Smooth muscle cell (in vitro differentiated cells): ENCODE measurements around the gene MTAP. TPM values are rescaled to one million over a fixed set of nuclear protein-coding genes. Genes with fewer than 3 reads are reported as not detected.

ENCODE experiments used
- DNase-seq: peaks from one replicate; lab custom pipeline; 2025; ENCODE audit not compliant: unreplicated experiment; lab: John Stamatoyannopoulos, UW
- H2AFZ ChIP-seq: fragments of 200-600 bp; sonication (generic); 2 replicates; pipeline ENCODE4 v1.6.0; 2016; ENCODE audit warnings: antibody characterized with exemption, low read depth, mild to moderate bottlenecking
- H3F3A ChIP-seq: fragments of 200-600 bp; sonication (generic); 2 replicates; pipeline ENCODE4 v1.6.0; 2017; ENCODE audit warnings: antibody characterized with exemption, low read depth
- H3K27ac ChIP-seq: fragments of 200-600 bp; sonication (generic); 2 replicates; pipeline ENCODE4 v1.5.1; 2016; ENCODE audit warnings: low read depth, mild to moderate bottlenecking
- H3K27me3 ChIP-seq: fragments of 200-600 bp; sonication (generic); 2 replicates; pipeline ENCODE4 v1.6.1; 2016; ENCODE audit warnings: low read depth, mild to moderate bottlenecking
- H3K36me3 ChIP-seq: fragments of 200-600 bp; sonication (generic); 2 replicates; pipeline ENCODE4 v1.5.1; 2016; ENCODE audit warnings: low read depth
- H3K4me1 ChIP-seq: fragments of 200-600 bp; sonication (generic); 2 replicates; pipeline ENCODE4 v1.5.1; 2016; ENCODE audit warnings: low read depth
- H3K4me2 ChIP-seq: fragments of 200-600 bp; sonication (generic); 2 replicates; pipeline ENCODE4 v1.6.0; 2016; ENCODE audit warnings: mild to moderate bottlenecking
- H3K4me3 ChIP-seq: fragments of 200-600 bp; sonication (generic); 2 replicates; pipeline ENCODE4 v1.5.1; 2016; ENCODE audit warnings: mild to moderate bottlenecking
- H3K79me2 ChIP-seq: fragments of 200-600 bp; sonication (generic); 2 replicates; pipeline ENCODE4 v1.6.0; 2016; ENCODE audit warnings: low read depth, mild to moderate bottlenecking
- H3K9ac ChIP-seq: fragments of 200-600 bp; sonication (generic); 2 replicates; pipeline ENCODE4 v1.6.0; 2016; ENCODE audit warnings: low read depth
- H3K9me3 ChIP-seq: fragments of 200-600 bp; sonication (generic); replicated peaks from 2 replicates; pipeline ENCODE4 v1.5.1; 2016; ENCODE audit warnings: low read depth
- H4K20me1 ChIP-seq: fragments of 200-600 bp; sonication (generic); 2 replicates; pipeline ENCODE4 v1.6.0; 2016; ENCODE audit warnings: low read depth
- WGBS: methylation state at CpG from one replicate; pipeline ENCODE4 v1.1.7; 2016; ENCODE audit warnings: low lambda C conversion rate; 5-methylcytosine and 5-hydroxymethylcytosine counted together
- polyA plus RNA-seq: library from polyadenylated mRNA; unstranded; fragments of >200 nt; fragmentation: Nextera tagmentation; extraction: Ambion mirVana; gene quantifications from 2 replicates; pipeline ENCODE4 v1.2.1, GENCODE V29; 2016
- total RNA-seq: library from RNA; depleted of rRNA; stranded (reverse); fragments of >200 nt; gene quantifications from 2 replicates; pipeline ENCODE4 v1.2.3, GENCODE V29; 2014
- TF ChIP-seq, protein P1 (sequence below): fragments of 200-600 bp; sonication (generic); IDR thresholded peaks from 2 replicates; pipeline ENCODE4 v1.5.1; 2017; ENCODE audit warnings: borderline replicate concordance, mild to moderate bottlenecking, antibody characterized with exemption; ENCODE audit not compliant: insufficient read depth, poor library complexity, severe bottlenecking

Gene MTAP
- total and polyA plus RNA-seq, 2 experiments from 2014 or later: 19.1 to 39.6 TPM

DNA sequence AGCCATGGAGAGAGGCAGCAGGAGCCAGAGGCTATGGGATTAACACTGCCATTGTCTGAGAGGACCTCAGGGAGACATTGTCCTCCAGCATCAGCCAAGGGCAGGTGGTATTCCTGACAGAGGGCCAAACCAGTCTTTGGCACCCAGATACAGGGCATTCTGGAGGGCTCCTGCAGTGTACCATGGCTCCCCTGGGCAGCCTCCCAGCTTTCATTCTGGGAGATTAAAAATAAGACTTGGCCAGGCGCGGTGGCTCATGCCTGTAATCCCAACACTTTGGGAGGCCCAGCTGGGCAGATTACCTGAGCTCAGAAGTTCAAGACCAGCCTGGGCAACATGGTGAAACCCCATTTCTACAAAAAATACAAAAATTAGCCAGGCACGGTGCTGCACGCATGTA, 4.2 kb downstream of the MTAP start:
- TF ChIP-seq, protein P1, sequence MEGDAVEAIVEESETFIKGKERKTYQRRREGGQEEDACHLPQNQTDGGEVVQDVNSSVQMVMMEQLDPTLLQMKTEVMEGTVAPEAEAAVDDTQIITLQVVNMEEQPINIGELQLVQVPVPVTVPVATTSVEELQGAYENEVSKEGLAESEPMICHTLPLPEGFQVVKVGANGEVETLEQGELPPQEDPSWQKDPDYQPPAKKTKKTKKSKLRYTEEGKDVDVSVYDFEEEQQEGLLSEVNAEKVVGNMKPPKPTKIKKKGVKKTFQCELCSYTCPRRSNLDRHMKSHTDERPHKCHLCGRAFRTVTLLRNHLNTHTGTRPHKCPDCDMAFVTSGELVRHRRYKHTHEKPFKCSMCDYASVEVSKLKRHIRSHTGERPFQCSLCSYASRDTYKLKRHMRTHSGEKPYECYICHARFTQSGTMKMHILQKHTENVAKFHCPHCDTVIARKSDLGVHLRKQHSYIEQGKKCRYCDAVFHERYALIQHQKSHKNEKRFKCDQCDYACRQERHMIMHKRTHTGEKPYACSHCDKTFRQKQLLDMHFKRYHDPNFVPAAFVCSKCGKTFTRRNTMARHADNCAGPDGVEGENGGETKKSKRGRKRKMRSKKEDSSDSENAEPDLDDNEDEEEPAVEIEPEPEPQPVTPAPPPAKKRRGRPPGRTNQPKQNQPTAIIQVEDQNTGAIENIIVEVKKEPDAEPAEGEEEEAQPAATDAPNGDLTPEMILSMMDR: no peak
- no peak overlapping the region for H3K27ac ChIP-seq

DNA sequence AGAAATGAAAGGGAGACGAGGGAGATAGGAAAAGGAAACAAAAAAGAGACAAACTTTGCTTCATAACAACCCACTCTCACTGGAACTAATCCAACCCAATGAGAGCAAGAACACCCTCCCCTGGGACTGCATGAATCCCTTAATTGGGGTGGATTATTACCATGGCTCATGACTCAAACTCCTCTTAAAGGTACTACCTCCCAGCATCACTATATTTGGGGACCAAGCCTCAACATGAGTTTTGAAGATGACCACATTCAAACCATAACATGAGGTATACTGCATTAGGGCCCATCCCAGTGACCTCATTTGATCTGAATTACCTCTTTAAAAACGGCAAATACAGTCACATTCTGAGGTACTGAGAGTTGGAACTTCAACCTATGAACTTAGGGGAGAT, 8.0 kb downstream of the MTAP start:
- peak overlapping the region; percentile 86 for H3K27ac ChIP-seq
- H3K4me1 ChIP-seq: peaks cover 3% of the 10 kb centered on the region
- H3K27me3 ChIP-seq: no peaks in the 10 kb centered on the region
- DNase-seq: no peak
- H3K9me3 ChIP-seq: no peaks in the 10 kb centered on the region
- H3K4me3 ChIP-seq: no peak overlapping the region
- no peaks in the 10 kb centered on the region for H3K36me3 ChIP-seq
- H3K79me2 ChIP-seq: peaks cover 51% of the 10 kb centered on the region
- WGBS: 62% methylated on average over 2 of the region's 2 CpGs
- H4K20me1 ChIP-seq: peaks cover 26% of the 10 kb centered on the region
- no peak overlapping the region for H2AFZ ChIP-seq
- TF ChIP-seq, protein P1: no peak
- no peak overlapping the region for H3K9ac ChIP-seq
- no peak overlapping the region for H3K4me2 ChIP-seq
- H3F3A ChIP-seq: no peaks in the 10 kb centered on the region

More for the DNA sequence above, 4.2 kb downstream of the MTAP start:
- 99% methylated on average over 4 of the region's 4 CpGs for WGBS
- H3K4me3 ChIP-seq: no peak overlapping the region
- no peak overlapping the region for H2AFZ ChIP-seq
- no peaks in the 10 kb centered on the region for H3K27me3 ChIP-seq
- H3K4me2 ChIP-seq: no peak overlapping the region
- H3K4me1 ChIP-seq: peaks cover 16% of the 10 kb centered on the region
- peaks cover 45% of the 10 kb centered on the region for H4K20me1 ChIP-seq
- H3K79me2 ChIP-seq: peaks cover 58% of the 10 kb centered on the region
- no peaks in the 10 kb centered on the region for H3F3A ChIP-seq
- H3K36me3 ChIP-seq: no peaks in the 10 kb centered on the region
- no peak for DNase-seq
- no peaks in the 10 kb centered on the region for H3K9me3 ChIP-seq
- H3K9ac ChIP-seq: no peak overlapping the region

DNA sequence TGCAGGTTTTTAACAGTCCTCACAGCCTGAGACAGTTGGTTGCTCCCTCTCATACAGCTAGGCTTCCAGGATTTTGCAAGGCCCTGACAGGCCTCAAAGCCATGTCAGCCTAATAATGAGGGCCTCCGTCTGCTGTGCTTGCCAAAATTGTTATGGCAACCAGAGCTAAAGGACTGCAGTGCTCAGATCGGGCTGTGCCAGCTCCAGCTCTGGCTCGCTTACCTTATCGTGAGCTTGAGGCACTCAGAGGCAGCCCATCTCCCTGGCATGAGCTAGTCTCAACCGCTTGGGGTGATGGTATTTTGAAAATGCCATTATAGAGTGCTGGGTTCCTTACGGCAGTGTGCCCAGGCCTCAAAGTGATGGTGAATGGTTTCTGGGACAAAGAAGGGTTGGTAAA, 8.4 kb downstream of the MTAP start:
- H2AFZ ChIP-seq: no peak overlapping the region
- H3K27me3 ChIP-seq: no peaks in the 10 kb centered on the region
- H4K20me1 ChIP-seq: peaks cover 21% of the 10 kb centered on the region
- no peaks in the 10 kb centered on the region for H3K9me3 ChIP-seq
- H3K4me1 ChIP-seq: no peaks in the 10 kb centered on the region
- DNase-seq: no peak
- no peak overlapping the region for H3K4me2 ChIP-seq
- no peak overlapping the region for H3K4me3 ChIP-seq
- peaks cover 51% of the 10 kb centered on the region for H3K79me2 ChIP-seq
- TF ChIP-seq, protein P1: no peak
- WGBS: 92% methylated on average over 6 of the region's 6 CpGs
- no peak overlapping the region for H3K9ac ChIP-seq
- no peaks in the 10 kb centered on the region for H3K36me3 ChIP-seq
- no peaks in the 10 kb centered on the region for H3F3A ChIP-seq
- peak overlapping the region; percentile 86 for H3K27ac ChIP-seq

DNA sequence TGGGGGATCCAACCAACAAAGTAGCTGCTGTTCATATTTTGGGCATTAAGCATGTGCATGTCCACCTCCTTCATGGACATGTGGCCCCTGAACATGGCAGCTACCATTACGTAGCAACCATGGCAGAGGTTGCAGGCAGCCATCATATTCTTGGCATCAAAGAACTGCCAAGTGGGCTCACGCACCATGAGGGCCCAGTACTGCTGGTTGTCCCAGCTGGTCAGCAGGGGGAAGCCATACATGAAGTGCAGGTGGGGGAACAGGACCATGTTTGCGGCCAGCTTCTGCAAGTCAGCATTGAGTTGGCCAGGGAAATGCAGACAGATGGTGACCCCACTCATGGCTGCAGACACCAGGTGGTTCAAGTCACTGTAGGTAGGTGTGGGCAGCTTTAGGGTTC, 9.5 kb downstream of the MTAP start:
- no peak overlapping the region for H2AFZ ChIP-seq
- H3F3A ChIP-seq: no peaks in the 10 kb centered on the region
- peaks cover 51% of the 10 kb centered on the region for H3K79me2 ChIP-seq
- no peaks in the 10 kb centered on the region for H3K36me3 ChIP-seq
- TF ChIP-seq, protein P1: no peak
- no peak overlapping the region for H3K4me2 ChIP-seq
- H3K9me3 ChIP-seq: no peaks in the 10 kb centered on the region
- peak overlapping the region; percentile 35 for H3K9ac ChIP-seq
- peaks cover 11% of the 10 kb centered on the region for H4K20me1 ChIP-seq
- H3K27me3 ChIP-seq: no peaks in the 10 kb centered on the region
- peak overlapping the region; percentile 86 for H3K27ac ChIP-seq
- WGBS: 93% methylated on average over 3 of the region's 3 CpGs
- DNase-seq: no peak
- H3K4me1 ChIP-seq: no peaks in the 10 kb centered on the region
- no peak overlapping the region for H3K4me3 ChIP-seq
